Spleen (tissue), 11 donors: ENCODE data around the gene SIK3. TPM values are rescaled to one million over a fixed set of nuclear protein-coding genes. Genes with fewer than 3 reads are reported as not detected.
A peak's percentile ranks its signal among the peaks of the same experiment; 100 is the strongest.

Source experiments
- DNase-seq: peaks from one replicate; pipeline ENCODE4 v3.0.0-alpha.2; 2020
- H3K27ac ChIP-seq, 8 donors: fragments of 200-600 bp; sonication (generic) in 7 of 8; 1 replicate in 4 of 8; 2 replicates in 4 of 8; pipeline versions ENCODE4 v1.5.0 to v1.8.0; 2016 to 2021; ENCODE audit warnings: inconsistent platforms in 4 of 8, mild to moderate bottlenecking in 4 of 8, moderate library complexity in 1 of 8
- H3K27me3 ChIP-seq, 7 donors: fragments of 200-600 bp; sonication (generic) in 6 of 7; replicated peaks in 1 of 7; 1 replicate in 4 of 7; 2 replicates in 3 of 7; pipeline versions ENCODE4 v1.5.0 to v1.8.0; 2016 to 2021; ENCODE audit warnings: inconsistent platforms in 3 of 7, mild to moderate bottlenecking in 1 of 7
- H3K36me3 ChIP-seq, 6 donors: fragments of 200-600 bp; sonication (generic) in 5 of 6; 1 replicate in 4 of 6; 2 replicates in 2 of 6; pipeline versions ENCODE4 v1.5.0 to v1.8.0; 2016 to 2021; ENCODE audit warnings: inconsistent platforms in 2 of 6
- H3K4me1 ChIP-seq, 6 donors: fragments of 200-600 bp; sonication (generic) in 5 of 6; 1 replicate in 3 of 6; 2 replicates in 3 of 6; pipeline versions ENCODE4 v1.5.0 to v1.8.0; 2016 to 2021; ENCODE audit warnings: inconsistent platforms in 3 of 6
- H3K4me3 ChIP-seq, 8 donors: fragments of 200-600 bp; sonication (generic) in 7 of 8; 1 replicate in 4 of 8; 2 replicates in 4 of 8; pipeline versions ENCODE4 v1.5.0 to v1.8.0; 2016 to 2021; ENCODE audit warnings: inconsistent platforms in 4 of 8, mild to moderate bottlenecking in 4 of 8, moderate library complexity in 2 of 8
- H3K9me3 ChIP-seq, 8 donors: fragments of 200-600 bp; sonication (generic) in 7 of 8; 1 replicate in 4 of 8; 2 replicates in 4 of 8; pipeline versions ENCODE4 v1.5.0 to v1.8.0; 2016 to 2021; ENCODE audit warnings: inconsistent platforms in 4 of 8
- POLR2A ChIP-seq, 3 donors: fragments of 450-650 bp; IDR thresholded peaks; one replicate each; pipeline ENCODE4 v1.5.1; 2017; ENCODE audit warnings: antibody characterized with exemption in 3 of 3, mild to moderate bottlenecking in 1 of 3
- POLR2AphosphoS5 ChIP-seq, 3 donors: sonication (generic); formaldehyde crosslinking; IDR thresholded peaks; one replicate each; pipeline ENCODE4 v1.5.1; 2017; ENCODE audit warnings: antibody characterized with exemption in 3 of 3
- WGBS, 5 donors: extraction: QIAGEN DNeasy Blood & Tissue Kit in 3 of 5; methylation state at CpG; one replicate each; pipeline versions ENCODE4 v1.1.5 to v1.1.7; 2013 to 2018; 5-methylcytosine and 5-hydroxymethylcytosine counted together
- intact Hi-C: fragments of 100-400 bp; cut with DNase I; formaldehyde crosslinking; loops from one replicate; pipeline ENCODE4 v1.15.0; 2023; ENCODE audit warnings: low total_unique reads
- polyA plus RNA-seq, 3 donors: library from polyadenylated mRNA; stranded (reverse); fragments of 200-250 nt; gene quantifications; one replicate each; pipeline ENCODE4 v1.2.1, GENCODE V29; 2013
- total RNA-seq, 7 donors: library from RNA; depleted of rRNA in 3 of 7; stranded (reverse); fragments of >200 nt in 3 of 7; fragmentation: NEBNext Ultra II Directional in 4 of 7; extraction: Animal tissue kit (Norgen Biotek cat#: 25700) in 4 of 7; gene quantifications; one replicate each; pipeline versions ENCODE4 v1.1.0 to v1.2.1, GENCODE V29; 2016 to 2021
- TF ChIP-seq, protein P1 (sequence below), 11 experiments: fragments of 200-600 bp in 7 of 11; fragments of 450-650 bp in 4 of 11; sonication (generic) in 4 of 11; IDR thresholded peaks in 8 of 11; conservative IDR thresholded peaks in 3 of 11; 1 replicate in 7 of 11; 2 replicates in 4 of 11; pipeline versions ENCODE4 v1.4.0 to v1.8.0; 2016 to 2021; ENCODE audit warnings: antibody characterized with exemption in 11 of 11, inconsistent platforms in 4 of 11, mild to moderate bottlenecking in 1 of 11
- donor health status: healthy with polysubstance abuse.
- donor health status: DM: no; HTN: no; CAD: no; lungs with moderate emphysema.
- donor health status: DM: no; HTN: no; CAD: no.
- donor health status: Bipolar disorder and iron deficiency.
- donor health status: healthy.
- donor health status: DM: no; HTN: no; CAD: no.
- donor health status: DM: yes; HTN: yes; CAD: no.

SIK3 gene
- total and polyA plus RNA-seq, 10 donors: 7.8 to 112 (median 67.6) TPM

DNA sequence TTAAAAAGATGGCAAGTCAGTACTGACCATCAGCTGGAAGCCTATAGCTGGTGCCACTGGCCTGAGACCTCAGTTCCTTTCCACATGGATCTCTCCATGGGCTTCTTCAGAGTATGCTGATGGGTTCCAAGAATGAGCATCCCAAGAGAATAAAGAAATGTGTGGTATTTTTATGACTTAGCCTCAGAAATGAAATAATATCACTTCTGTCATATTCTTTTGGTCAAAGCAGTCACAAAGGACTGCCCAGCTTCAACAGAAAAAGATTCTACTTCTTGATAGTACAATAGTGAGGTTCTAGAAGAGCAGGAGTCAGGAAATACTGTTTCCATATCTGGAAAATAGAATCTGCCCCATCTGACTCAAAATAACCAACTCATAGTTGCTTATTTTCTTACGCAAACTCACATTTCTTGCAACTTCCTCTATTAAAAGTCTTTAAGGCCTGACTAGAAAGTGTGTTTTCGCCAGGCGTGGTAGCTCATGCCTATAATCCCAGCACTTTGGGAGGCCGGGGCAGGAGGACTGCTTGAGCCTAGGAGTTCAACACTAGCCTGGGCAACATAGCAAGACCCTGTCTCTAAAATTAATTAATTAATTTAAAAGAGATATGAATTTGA is 116.9 kb downstream of the SIK3 start:
- TF ChIP-seq POLR2A (IDR thresholded peaks at IDR 0.05): no peak
- TF ChIP-seq POLR2AphosphoS5 (IDR thresholded peaks at IDR 0.05): no peak
- TF ChIP-seq, protein P1, sequence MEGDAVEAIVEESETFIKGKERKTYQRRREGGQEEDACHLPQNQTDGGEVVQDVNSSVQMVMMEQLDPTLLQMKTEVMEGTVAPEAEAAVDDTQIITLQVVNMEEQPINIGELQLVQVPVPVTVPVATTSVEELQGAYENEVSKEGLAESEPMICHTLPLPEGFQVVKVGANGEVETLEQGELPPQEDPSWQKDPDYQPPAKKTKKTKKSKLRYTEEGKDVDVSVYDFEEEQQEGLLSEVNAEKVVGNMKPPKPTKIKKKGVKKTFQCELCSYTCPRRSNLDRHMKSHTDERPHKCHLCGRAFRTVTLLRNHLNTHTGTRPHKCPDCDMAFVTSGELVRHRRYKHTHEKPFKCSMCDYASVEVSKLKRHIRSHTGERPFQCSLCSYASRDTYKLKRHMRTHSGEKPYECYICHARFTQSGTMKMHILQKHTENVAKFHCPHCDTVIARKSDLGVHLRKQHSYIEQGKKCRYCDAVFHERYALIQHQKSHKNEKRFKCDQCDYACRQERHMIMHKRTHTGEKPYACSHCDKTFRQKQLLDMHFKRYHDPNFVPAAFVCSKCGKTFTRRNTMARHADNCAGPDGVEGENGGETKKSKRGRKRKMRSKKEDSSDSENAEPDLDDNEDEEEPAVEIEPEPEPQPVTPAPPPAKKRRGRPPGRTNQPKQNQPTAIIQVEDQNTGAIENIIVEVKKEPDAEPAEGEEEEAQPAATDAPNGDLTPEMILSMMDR (IDR thresholded peaks at IDR 0.05 in 8 of 11, conservative IDR thresholded peaks at IDR 0.05 in 3 of 11): no peak
- Histone ChIP-seq H3K4me1 (peaks cover 25 to 98% (median 55%) of the 10 kb centered on the region in 6 donors), H3K27me3 (no peaks in the 10 kb centered on the region), H3K36me3 (no peaks in the 10 kb centered on the region), H3K4me3 (peak overlapping the region in 1 of 8 donors; percentile 36), H3K9me3 (no peaks in the 10 kb centered on the region), H3K27ac (peak overlapping the region; percentile 57 to 83 (median 78))
- 33 to 60% (median 37%) methylated on average over 4 of the region's 4 CpGs for WGBS, 5 donors
- intact Hi-C loops: no loop called here
- peak; percentile 33 for DNase-seq

DNA sequence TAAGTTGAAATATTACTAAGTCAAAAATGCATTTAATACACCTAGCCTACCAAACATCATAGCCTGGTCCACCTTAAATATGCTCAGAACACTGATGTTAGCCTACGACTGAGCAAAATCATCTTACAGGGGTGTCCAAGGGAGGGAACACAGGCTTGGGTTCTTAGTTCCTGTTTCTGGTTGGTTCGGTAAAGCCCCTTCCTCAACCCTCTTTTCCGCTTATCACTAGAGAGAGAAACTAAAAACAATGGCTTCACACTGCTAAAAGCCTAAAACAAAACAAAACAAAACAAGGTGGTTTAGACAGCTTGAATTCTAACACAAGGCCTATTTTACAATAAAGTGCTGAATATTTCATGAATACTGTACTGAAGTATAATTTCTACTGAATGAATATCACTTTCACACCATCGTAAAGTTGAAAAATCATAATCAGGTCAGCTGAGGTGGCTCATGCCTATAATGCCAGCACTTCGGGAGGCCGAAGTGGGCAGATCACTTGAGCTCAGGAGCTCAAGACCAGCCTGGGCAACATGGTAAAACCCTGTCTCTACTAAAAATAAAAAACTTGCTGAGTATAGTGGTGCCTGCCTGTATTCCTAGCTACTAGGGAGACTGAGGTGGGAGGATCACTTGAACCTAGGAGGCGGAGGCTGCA is 118.0 kb downstream of the SIK3 start:
- Histone ChIP-seq H3K4me1 (peaks cover 18 to 87% (median 44%) of the 10 kb centered on the region in 6 donors), H3K27ac (peak overlapping the region; percentile 43 to 83 (median 78)), H3K27me3 (no peaks in the 10 kb centered on the region), H3K36me3 (no peaks in the 10 kb centered on the region), H3K9me3 (no peaks in the 10 kb centered on the region), H3K4me3 (peak overlapping the region in 1 of 8 donors; percentile 14)
- 38 to 59% (median 47%) methylated on average over 7 of the region's 7 CpGs for WGBS, 5 donors
- DNase-seq: no peak
- no peak for TF ChIP-seq POLR2A (IDR thresholded peaks at IDR 0.05)
- peak in 1 of 3 donors; percentile 7 for TF ChIP-seq POLR2AphosphoS5 (IDR thresholded peaks at IDR 0.05)
- intact Hi-C loops: no loop called here

DNA sequence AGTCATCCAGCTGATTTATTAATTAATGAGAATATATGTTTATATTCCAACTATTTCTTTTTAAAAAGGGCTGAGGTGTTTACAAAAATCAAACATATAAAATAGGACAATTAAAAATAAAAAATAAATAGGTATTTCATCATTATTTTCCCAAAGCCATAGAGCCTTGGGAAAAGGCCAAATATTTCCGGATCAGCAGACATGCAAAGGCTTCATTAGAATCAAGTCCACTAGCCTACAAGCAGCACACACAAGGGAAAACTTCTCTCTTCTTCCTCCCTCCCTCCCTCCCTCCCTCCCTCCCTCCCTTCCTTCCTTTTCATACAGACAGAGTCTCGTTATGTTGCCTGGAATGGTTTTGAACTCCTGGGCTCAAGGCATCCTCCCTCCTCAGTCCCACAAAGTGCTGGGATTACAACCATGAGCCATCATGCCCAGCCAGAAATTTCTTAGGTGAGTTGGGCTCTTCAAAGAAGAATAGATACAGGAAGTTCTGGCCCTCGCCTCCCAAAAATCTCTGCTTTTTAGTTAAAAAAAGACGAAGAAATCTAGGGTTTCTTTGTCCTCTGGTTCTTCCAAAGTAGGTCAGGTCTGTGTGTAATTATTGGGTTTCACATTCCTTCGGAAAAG is 121.2 kb downstream of the SIK3 start:
- intact Hi-C loops: no loop called here

DNA sequence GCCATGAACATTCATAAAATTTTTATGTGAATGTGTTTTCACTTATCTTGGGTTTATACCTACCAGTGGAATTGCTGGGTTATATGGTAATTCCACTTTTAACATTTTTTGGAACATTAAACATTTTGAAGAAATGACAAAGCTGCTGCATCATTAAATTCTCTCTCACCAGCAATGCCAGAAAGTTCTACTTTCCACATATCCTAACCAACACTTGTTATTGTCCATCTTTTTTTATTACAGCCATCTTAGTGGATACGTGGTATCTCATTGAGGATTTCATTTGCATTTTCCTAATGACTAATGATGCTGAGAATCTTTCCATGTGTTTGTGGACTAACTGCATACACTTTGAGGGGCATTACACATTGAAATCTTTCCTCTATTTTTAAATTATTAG is 122.6 kb downstream of the SIK3 start:
- no peaks in the 10 kb centered on the region for H3K27me3 ChIP-seq
- intact Hi-C loops: no loop called here
- peaks cover 3 to 69% (median 22%) of the 10 kb centered on the region in 6 donors for H3K4me1 ChIP-seq
- WGBS, 5 donors: 95 to 98% (median 96%) methylated on average over 1 of the region's 1 CpG
- no peak for TF ChIP-seq POLR2AphosphoS5 (IDR thresholded peaks at IDR 0.05)
- TF ChIP-seq, protein P1 (IDR thresholded peaks at IDR 0.05 in 8 of 11, conservative IDR thresholded peaks at IDR 0.05 in 3 of 11): no peak
- no peak for TF ChIP-seq POLR2A (IDR thresholded peaks at IDR 0.05)
- no peak overlapping the region for H3K27ac ChIP-seq
- H3K9me3 ChIP-seq: no peaks in the 10 kb centered on the region
- DNase-seq: no peak
- no peak overlapping the region for H3K4me3 ChIP-seq
- H3K36me3 ChIP-seq: no peaks in the 10 kb centered on the region

More for the DNA sequence above, 121.2 kb downstream of the SIK3 start:
- 60 to 77% (median 69%) methylated on average over 5 of the region's 5 CpGs for WGBS, 5 donors
- Histone ChIP-seq H3K36me3 (no peaks in the 10 kb centered on the region), H3K27me3 (no peaks in the 10 kb centered on the region), H3K4me1 (peaks cover 14 to 73% (median 33%) of the 10 kb centered on the region in 6 donors), H3K27ac (no peak overlapping the region), H3K9me3 (no peaks in the 10 kb centered on the region), H3K4me3 (no peak overlapping the region)
- DNase-seq: no peak
- TF ChIP-seq, protein P1 (IDR thresholded peaks at IDR 0.05 in 8 of 11, conservative IDR thresholded peaks at IDR 0.05 in 3 of 11): no peak
- TF ChIP-seq POLR2A (IDR thresholded peaks at IDR 0.05): no peak
- TF ChIP-seq POLR2AphosphoS5 (IDR thresholded peaks at IDR 0.05): no peak
